ENCODE measurements around the gene HPGD. TPM values are rescaled to one million over a fixed set of nuclear protein-coding genes. Genes with fewer than 3 reads are reported as not detected.

HPGD gene
- polyA plus RNA-seq, 1 donor (not counting 4 experiments of a cell fraction or from before 2014, with no cell fraction given), result 0.75 TPM

DNA sequence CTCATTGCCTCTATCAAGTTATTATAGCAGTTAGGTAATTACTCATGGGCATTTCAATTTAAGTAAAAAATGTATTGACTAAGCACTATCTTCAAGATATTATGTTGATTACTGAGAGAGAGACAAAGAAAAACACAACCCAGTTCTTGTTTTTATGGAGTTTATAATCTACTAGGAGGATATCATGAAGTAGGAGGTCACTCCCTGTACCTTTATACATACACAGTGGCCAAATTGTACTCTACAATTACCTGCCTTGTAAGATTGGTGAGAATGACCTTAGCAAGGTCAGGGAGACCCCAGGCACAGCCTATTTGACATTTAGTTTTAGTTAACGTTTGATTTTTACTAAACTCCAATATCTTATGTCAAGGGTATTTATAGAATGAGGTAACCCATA lies 5.5 kb downstream of the HPGD start:
- DNase-seq (ENCODE audit: low read depth, low spot score) (no peak), FAIRE-seq (no peak)
- no peaks in the 10 kb centered on the region for H3K9me3 ChIP-seq (ENCODE audit: control insufficient read depth, low read depth, low read length)
- no peak overlapping the region for H3K4me2 ChIP-seq (ENCODE audit: control insufficient read depth, extremely low read depth, insufficient read depth, low read depth, low read length)
- no peak for TF ChIP-seq EZH2 (IDR thresholded peaks at IDR 0.05; ENCODE audit: low read length)
- TF ChIP-seq, protein P1, sequence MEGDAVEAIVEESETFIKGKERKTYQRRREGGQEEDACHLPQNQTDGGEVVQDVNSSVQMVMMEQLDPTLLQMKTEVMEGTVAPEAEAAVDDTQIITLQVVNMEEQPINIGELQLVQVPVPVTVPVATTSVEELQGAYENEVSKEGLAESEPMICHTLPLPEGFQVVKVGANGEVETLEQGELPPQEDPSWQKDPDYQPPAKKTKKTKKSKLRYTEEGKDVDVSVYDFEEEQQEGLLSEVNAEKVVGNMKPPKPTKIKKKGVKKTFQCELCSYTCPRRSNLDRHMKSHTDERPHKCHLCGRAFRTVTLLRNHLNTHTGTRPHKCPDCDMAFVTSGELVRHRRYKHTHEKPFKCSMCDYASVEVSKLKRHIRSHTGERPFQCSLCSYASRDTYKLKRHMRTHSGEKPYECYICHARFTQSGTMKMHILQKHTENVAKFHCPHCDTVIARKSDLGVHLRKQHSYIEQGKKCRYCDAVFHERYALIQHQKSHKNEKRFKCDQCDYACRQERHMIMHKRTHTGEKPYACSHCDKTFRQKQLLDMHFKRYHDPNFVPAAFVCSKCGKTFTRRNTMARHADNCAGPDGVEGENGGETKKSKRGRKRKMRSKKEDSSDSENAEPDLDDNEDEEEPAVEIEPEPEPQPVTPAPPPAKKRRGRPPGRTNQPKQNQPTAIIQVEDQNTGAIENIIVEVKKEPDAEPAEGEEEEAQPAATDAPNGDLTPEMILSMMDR (optimal IDR thresholded peaks at IDR 0.05 in 1 of 3, IDR thresholded peaks at IDR 0.05 in 1 of 3, conservative IDR thresholded peaks at IDR 0.05 in 1 of 3; ENCODE audit: extremely low read depth in 1 of 3, insufficient read depth in 2 of 3, low read length in 3 of 3), result no peak
- no peak overlapping the region for H3K27ac ChIP-seq (ENCODE audit: control insufficient read depth, insufficient read depth, low read length)
- H3K9ac ChIP-seq (ENCODE audit: control insufficient read depth, extremely low read depth, insufficient read depth, low read length), result no peak overlapping the region
- H4K20me1 ChIP-seq (ENCODE audit: control insufficient read depth, extremely low read depth, insufficient read depth, low read length), result no peaks in the 10 kb centered on the region
- H3K36me3 ChIP-seq (ENCODE audit: control insufficient read depth in 2 of 2, extremely low read depth in 1 of 2, insufficient read depth in 2 of 2, low read length in 2 of 2), result no peaks in the 10 kb centered on the region
- peaks cover 3% of the 10 kb centered on the region for H3K27me3 ChIP-seq (ENCODE audit: control insufficient read depth, extremely low read depth, insufficient read depth, low read length)
- no peaks in the 10 kb centered on the region for H3K9me1 ChIP-seq (ENCODE audit: control insufficient read depth, extremely low read depth, insufficient read depth, low read length)
- H2AFZ ChIP-seq (ENCODE audit: control insufficient read depth, low read length), result no peak overlapping the region
- H3K4me1 ChIP-seq (ENCODE audit: control insufficient read depth, extremely low read depth, insufficient read depth, low read length), result peaks cover 3% of the 10 kb centered on the region
- dilution Hi-C loops (cut with MboI; ENCODE audit: extremely low pct_ligation_motif_present, low sequenced_read_pairs), result no loop called here
- no peaks in the 10 kb centered on the region for H3K79me2 ChIP-seq (ENCODE audit: control insufficient read depth, insufficient read depth, low read length)
- H3K4me3 ChIP-seq (ENCODE audit: control insufficient read depth in 2 of 3, extremely low read depth in 1 of 3, insufficient read depth in 2 of 3, low read depth in 1 of 3, low read length in 3 of 3), result no peak overlapping the region

- Histone ChIP-seq H3K79me2 (ENCODE audit: control insufficient read depth, insufficient read depth, low read length) (no peaks in the 10 kb centered on the region), H4K20me1 (ENCODE audit: control insufficient read depth, extremely low read depth, insufficient read depth, low read length) (no peaks in the 10 kb centered on the region), H3K4me1 (ENCODE audit: control insufficient read depth, extremely low read depth, insufficient read depth, low read length) (no peaks in the 10 kb centered on the region), H3K27me3 (ENCODE audit: control insufficient read depth, extremely low read depth, insufficient read depth, low read length) (no peaks in the 10 kb centered on the region), H3K9me1 (ENCODE audit: control insufficient read depth, extremely low read depth, insufficient read depth, low read length) (no peaks in the 10 kb centered on the region), H3K27ac (ENCODE audit: control insufficient read depth, insufficient read depth, low read length) (no peak overlapping the region), H3K9ac (ENCODE audit: control insufficient read depth, extremely low read depth, insufficient read depth, low read length) (no peak overlapping the region), H2AFZ (ENCODE audit: control insufficient read depth, low read length) (no peak overlapping the region), H3K9me3 (ENCODE audit: control insufficient read depth, low read depth, low read length) (no peaks in the 10 kb centered on the region), H3K36me3 (ENCODE audit: control insufficient read depth in 2 of 2, extremely low read depth in 1 of 2, insufficient read depth in 2 of 2, low read length in 2 of 2) (no peaks in the 10 kb centered on the region), H3K4me2 (ENCODE audit: control insufficient read depth, extremely low read depth, insufficient read depth, low read depth, low read length) (no peak overlapping the region), H3K4me3 (ENCODE audit: control insufficient read depth in 2 of 3, extremely low read depth in 1 of 3, insufficient read depth in 2 of 3, low read depth in 1 of 3, low read length in 3 of 3) (no peak overlapping the region)
- TF ChIP-seq EZH2 (IDR thresholded peaks at IDR 0.05; ENCODE audit: low read length), result no peak
- TF ChIP-seq, protein P1 (optimal IDR thresholded peaks at IDR 0.05 in 1 of 3, IDR thresholded peaks at IDR 0.05 in 1 of 3, conservative IDR thresholded peaks at IDR 0.05 in 1 of 3; ENCODE audit: extremely low read depth in 1 of 3, insufficient read depth in 2 of 3, low read length in 3 of 3), result no peak
- FAIRE-seq, result peak; percentile 5
- DNase-seq (ENCODE audit: low read depth, low spot score), result no peak
- dilution Hi-C loops (cut with MboI; ENCODE audit: extremely low pct_ligation_motif_present, low sequenced_read_pairs), result no loop called here
Measured at GRCh38 chr4:174516345-174516744, 5.9 kb downstream of the HPGD start.

Measured in keratinocyte (primary cell).